GM19452 (cell line): ENCODE results near the gene ISCU.
"Not testable (repeated sequence)": the region's sequence is repeated elsewhere in the genome, so short reads cannot be mapped to it uniquely, and the experiment has no call there.

Experiments used
- ATAC-seq: cut with Tn5 transposase; IDR thresholded peaks from one replicate; pipeline ENCODE4 v1.9.1; 2021; ENCODE audit not compliant: unreplicated experiment

ISCU gene

DNA sequence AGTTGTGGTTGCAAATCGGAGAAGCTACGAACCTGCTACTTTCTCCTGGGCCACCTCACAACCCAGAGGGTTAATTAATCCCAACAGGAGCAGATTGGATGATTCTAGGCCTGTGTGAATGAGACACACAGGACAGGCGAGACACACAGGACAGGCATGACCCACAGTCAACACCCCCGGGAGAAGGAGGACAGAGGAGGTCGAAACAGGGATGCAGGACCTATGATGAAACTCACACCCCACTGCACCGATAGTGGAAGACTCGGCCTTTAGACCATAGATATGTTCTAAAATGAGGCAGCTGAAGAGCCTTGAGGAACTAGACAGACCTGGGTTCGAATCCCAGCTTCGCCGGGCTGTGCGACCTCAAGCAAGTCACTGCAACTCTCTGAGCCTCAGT is 23.9 kb downstream of the ISCU start:
- ATAC-seq, result no peak

DNA sequence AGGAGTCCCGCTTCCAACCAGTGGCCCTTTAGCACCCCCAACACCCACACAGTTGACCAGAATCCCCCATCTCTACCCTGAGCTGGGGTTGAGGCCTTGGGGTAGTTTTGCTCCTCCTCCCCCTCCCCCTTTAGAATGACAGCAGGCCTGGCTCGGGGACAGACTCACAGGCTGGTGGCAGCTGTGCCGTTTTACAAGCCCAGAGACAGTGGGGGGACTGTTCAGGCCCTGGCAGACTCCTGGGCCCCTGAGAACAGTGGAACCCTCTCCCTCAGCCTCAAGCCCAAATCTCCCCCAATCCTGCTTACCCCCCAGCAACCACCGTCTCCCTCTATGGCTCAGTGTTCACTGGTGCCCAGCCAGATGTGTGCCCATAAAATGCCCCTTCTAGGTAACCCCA is 25.4 kb downstream of the ISCU start:
- no peak for ATAC-seq

DNA sequence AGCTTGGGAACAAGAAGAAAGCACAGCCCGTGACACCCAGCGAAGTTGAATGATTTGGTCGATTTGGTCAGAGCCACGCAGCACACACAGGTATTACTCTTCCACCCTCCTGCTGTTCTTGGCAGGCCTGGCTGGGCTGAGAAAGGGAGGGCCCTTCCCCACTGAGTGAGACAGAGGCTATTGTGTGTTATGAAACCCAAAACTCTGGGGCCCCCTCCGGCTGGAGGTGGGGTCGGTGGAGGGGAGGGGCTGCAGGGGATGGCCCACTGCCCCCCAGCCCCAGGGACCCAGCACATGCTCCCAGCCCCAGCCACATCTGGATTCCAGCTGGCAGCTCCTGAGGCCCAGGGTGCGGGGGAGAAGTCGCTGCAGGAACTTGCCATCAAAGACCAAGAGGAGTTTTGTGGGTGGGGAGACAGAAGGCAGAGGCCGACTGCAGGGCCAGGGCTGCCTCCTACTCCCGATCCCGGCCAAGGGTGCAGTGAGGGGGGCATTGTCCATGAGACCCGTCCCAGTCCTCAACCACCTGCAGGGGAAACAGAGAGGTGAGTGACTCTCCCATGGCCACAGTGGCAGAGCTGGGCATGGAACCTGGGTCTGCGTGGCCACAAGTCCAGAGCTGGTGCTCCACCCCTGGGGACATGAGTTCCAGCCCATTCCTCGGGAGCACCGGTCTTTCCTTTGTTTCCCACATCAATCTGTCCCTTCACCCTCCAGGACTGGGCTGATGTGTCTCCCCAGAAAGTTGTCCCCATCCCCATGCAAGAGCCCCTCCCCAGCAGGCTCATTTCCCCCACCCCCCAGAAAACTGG is 26.8 kb downstream of the ISCU start:
- no peak for ATAC-seq

DNA sequence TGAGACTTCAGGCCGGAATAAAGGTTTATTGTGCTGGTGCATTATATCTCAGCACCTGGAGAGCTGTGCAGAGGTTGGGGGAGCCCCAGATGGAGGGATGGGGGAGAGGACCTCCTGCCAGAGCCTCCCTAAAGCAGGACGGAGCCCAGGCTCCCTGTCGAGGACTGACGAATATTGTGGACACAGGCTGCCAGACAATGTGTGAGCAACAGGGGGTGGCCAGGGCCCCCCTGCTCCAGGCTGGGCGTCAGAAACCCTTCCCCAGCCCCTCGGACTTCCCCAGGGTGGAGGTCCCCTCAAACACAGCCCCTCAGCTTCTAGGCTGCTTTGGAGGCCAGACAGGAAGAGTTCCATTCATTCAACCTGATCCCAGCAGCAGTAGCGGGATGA is 27.4 kb downstream of the ISCU start:
- ATAC-seq, result no peak

DNA sequence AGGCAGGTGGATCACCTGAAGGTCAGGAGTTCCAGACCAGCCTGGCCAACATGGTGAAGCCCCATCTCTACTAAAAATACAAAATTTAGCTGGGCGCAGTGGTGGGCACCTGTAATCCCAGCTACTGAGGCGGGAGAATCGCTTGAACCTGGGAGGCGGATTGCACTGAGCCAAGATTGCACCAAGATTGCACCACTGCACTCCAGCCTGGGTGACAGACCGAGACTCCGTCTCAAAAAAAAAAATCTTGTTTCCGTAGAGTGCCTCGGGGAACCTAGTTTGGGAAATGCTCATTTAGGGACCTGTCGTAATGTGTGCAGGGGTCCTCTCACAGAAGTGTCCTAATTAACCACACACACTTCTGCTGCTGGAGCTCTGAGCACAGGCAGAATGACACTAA is 28.1 kb downstream of the ISCU start:
- not testable (repeated sequence) for ATAC-seq

DNA sequence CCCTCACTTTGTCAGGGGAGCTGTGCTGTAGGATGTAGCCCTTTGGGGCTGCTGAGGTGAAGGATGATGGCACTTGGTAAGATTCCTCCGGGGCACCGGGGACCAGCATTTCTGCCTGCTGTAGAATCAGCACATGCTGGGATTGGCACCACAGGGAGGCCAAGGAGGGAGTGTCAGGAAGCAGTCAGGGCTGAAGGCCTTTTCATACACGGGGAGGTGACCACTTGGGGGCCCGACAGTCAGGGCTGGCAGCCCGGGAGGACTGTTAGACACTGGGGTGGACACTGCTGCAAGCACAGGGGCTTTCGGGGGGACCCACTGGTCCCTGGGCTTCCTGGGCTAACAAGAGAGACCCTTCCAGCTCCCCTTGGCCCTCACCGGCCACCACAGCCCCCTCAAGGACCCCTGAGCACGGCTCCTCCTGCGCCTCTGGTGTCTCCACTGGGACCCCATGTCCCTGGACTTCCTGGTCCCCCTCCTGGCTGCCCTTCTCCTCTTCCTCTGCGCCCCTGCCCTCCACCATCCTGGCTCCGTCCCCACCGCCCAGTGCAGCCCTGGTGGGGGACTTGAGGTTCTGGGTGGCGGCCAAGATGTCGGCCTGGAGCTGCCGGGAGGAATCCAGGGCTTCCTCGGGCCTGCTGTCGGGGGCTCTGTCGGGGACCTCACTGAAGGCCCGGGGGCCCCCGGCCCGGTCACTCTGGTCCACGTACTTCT is 29.0 kb downstream of the ISCU start:
- ATAC-seq, result no peak

DNA sequence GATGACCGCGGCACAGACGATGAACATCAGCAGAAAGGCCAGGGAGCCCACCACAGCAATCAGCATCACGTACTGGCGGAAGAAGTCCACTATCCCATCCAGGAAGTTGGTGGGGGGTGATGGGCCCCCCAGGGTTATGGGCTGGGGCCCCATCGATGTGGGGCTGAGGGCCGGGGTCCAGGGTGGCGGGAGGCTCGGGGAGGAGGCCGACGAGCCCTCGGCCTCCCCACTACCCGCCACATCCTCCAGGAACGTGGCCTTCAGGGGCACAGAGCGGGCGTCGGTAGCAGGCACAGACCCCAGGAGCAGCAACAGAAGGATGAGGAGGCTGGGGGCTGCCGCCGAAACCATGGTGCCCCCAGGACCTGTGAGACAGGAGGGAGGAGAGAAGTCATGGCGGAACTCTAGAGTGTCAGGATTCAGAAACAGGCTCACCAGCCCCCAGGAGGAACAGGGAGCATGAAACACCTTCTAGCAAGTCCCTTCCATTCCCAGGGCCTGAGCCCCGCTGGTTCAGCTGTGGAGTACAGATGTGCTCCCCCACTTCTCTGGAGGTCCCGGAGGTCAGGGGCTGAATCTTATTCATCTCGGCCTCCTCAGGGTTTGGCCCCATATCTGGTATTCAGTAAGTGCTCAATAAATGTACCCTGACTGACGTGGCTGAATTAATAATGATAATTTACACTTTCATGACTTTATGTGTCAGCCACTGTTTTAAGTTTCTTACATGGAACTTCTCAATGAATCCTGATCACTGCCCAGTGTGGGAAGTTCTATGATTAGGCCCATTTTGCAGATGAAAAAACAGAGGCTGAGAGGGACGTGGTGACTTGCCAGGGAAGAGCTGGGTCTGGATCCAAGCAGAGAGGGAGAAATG is 29.9 kb downstream of the ISCU start:
- ATAC-seq, result no peak

DNA sequence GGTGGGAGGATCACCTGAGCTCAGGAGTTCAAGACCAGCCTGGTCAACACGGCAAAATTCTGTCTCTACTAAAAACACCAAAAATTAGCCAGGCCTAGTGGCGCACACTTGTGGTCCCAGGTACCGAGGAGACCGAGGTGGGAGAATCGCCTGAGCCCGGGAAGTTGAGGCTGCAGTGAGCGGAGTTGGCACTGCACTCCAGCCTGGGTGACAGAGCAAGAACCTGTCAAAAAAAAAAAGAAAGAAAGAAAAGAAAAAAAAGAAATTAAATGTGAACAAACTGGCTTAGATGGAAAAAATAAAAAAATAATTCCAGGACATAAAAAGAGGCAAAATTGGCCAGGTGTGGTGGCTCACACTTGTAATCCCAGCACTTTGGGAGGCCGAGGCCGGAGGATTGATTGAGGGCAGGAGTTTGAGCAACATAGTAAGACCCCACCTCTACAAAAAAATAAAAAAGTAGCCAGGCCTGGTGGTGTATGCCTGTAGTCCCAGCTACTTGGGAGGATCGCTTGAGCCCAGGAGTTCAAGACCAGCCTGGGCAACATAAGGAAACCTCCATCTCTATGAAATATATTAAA is 32.0 kb downstream of the ISCU start:
- ATAC-seq, result no peak

DNA sequence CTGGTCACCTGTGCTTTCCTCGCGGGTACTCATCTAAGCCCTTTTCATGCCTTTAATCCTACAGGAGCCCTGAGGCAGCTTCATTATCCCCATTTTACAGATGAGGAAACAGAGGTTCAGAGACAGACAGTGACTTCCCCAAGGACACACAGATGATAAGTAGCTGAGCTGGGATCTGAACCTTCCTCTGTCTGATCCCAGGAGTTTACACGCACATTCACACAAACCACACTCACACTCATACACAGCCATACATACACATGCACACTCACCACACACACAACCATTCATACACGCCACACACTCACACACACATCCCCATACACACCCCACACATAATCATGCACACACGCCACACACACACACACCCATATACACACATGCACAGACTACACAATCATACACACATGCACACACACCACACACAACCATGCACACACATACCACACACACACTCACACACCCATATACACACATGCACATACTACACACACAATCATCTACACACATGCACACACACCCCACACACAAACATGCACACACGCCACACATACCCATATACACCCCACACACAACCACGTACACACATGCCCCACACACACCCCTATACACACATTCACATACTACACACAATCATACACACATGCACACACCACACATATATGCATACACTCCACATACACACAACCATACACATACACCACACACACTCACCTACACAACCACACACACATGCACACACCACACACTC is 32.7 kb downstream of the ISCU start:
- no peak for ATAC-seq

DNA sequence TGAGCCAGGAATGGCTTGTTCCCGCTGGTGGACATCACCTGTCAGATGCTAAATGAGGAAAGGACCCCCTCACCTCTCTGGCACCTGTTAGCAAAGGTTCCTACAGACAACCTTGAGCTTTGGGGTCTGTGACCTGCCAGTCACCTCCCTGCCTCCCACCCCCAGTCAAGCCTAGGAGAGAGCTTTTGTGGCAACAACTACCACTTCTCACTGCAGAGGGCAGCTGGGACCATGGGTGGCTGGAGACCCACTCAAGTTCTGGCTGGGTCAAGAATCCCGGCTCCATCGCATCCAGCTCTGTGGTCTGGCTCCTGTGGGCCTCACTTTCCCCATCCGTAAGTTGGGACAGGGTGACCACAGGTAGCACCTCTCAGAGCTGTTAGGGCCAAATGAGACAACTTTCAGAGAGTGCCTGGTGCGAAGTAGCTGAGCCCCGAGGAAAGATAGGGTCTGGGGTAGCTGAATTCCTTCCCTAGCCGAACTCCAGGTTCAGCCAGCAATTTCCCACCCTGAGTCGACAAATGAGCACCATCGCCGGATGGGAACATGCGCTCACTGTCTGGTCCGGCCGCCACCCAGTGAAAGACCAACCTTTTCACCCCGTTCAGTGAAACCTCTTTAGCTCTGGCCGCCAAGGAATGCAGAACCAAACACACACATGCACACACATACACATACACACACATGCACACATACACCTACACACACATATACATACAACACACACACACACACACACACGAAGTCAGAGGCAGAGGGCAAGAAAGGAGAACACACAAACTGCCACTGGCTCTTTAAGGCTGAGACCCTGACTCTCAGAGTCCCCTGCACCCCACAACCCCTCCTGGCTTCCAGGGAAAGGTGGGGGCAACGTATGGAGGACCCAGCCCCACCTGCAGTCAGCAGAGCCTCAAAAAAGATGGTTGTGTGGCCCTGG is 33.6 kb downstream of the ISCU start:
- ATAC-seq, result no peak

DNA sequence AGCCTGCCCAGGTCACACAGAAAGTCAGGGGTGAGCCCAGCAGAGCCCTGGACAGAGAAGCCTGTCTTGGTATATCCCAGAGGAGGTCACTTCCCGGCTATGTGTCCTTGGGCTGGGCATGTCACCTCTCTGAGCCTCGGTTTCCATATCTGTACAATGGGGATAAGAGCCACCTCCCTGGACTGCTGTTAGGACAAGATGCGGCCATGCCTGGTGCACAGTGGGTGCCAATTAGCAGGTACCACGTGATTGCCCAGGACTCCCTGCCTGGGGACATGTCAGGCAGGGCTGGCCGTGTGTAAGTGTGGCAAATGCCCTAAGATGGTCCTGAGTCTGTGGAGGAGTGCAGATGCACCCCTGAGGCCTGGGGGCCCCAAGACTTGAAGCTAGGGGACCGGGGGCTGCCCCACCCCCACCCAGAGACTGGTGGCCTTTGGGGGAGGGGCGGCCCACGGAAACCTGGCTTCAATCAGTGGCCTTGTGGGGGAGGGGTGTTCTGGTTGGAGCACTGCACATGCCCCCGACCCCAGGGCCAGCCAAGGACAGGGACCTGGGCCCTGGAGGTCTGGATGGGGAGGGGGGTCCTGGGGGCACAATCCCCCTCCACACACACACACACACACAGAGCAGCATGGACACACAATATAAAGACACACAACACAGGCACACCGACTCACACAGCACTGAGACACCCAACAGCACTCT is 34.6 kb downstream of the ISCU start:
- no peak for ATAC-seq

DNA sequence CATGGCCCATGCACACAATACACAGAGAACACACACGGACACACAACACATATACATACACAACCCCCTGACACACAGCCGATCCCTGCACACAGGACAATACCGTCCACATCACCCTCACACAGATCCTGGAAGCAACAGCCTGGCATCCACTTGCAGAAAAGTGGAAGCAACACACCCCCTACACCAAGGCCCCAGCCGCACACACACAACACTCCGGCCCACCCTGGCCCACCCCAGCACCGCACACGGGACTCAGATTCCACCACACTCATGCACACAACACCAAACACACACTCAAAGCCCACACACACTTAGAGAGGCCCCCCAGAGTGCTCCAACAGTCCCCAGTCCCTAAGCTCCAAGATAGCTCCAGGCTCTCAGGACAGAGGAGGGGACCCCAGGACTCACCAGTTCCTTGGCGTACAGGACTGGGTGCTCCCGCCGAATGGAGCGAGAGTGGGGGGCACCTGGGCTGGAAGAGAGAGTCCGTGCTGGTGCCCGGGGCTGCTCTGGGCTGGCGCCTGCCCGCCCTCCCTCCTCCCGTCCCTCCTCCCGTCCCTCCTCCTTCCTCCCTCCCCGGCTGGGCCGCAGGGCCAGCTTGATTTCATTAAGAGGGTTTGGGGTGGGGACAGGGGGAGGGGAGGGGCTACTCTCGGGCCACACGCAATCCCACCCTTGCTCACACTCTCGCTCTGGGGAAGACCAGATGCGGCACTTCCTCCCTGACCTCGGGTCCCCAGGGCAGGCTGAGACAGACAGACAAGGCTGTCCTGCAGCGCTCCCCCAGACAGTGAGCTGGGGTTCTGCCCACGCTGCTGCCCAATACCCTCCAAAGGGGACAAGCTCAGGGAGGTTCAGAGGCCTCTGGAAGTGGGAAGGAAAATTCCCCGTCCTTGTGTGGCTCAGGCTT is 35.4 kb downstream of the ISCU start, which contains the start of gene TMEM119:
TMEM119 (minus strand) TSS at position 526 of the 913 bp plus-strand sequence. CDS start 5,701 bp downstream, outside the sequence.
- ATAC-seq, result no peak

DNA sequence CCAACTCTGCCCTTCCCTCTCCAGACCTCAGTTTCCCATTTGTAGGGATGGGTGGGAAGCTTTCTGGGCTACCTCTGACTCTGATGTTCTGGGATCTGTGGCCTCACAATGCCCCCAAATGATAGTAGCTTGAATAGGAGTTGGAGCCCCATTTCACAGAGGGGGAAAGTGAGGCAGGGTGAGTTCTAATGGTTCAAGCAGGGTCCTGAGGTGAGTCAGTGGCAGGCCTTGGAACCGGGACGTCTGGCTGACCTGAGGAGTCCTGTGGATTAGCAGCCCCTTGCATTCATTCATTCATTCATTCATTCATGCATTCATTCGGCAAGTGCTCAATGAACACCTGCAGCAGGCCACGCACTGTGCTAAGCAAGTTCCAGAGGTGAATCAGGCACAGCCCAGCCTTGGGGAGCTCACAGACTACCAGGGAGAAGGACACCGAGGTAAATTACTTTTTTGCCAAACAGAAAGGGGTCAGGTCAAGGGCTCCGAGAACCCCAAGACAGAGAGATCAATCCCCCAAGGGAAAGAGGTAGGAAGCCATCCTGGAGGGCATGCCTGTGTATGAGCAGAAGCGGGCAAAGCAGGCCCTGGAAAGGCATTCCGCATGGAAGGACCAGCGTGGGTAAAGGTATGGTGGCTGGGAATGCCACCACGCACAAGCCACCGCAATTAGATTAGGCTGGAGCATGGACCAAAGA is 36.3 kb downstream of the ISCU start:
- no peak for ATAC-seq

DNA sequence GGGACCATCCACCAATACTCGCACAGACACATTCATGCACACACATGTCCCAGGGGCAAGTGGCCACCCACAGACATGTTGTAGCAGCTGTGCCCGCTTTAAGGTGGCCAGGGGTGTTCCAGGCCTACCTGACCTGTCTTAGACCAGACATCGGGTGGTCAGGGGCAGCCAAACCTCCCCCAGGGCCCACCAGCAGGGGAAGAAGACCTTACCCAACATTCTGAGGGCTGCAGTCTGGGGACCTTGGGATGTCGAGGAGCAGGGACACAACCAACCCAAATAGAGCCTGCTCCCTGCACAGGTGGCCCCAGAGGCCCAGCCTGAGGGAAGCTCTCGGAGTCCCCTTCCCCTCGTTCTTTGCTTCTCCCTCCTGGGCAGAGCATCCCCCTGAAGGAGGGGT is 37.1 kb downstream of the ISCU start:
- no peak for ATAC-seq

DNA sequence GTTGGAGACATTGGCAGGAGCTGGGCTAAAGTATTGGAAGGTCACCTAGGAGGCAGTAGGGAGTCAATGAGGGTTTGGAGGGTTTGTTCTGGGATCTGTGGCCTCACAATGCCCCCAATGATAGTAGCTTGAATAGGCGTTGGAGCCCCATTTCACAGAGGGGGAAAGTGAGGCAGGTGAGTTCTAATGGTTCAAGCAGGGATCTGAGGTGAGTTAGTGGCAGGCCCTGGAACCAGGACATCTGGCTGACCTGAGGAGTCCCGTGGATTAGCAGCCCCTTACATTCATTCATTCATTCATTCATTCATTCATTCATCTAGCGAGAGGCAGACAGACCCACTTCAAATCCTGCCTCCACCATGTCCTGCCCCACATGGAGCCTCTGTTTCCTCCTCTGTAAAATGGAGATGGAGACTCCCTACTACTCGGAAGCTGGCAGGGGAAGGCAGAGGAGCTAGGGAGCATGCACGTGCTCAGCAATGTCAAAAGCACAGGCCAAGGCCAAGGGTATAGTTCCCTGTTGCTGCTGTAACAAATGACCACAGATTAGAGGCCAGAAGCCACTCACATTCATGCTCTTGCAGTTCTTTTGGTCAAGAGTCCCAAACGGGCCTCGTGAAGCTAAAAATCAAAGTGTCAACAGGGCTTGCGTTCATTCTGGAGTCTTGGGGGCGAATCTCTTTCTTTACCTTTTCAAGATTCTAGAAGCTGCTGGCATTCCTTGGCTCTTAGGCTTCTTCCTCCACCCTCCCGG is 37.7 kb downstream of the ISCU start:
- ATAC-seq, result no peak

DNA sequence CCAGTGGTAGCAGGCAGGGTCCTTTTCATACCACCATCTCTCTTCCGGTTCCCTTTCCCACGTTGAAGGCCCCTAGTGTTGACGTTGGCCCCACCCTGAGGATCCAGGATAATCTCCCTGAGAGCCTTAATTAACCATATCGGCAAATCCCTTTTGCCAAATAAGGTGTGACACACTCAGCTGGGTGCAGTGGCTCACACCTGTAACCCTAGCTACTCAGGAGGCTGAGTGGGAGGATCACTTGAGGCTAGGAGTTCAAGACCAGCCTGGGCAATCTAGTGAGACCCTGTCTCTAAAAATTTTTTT is 38.3 kb downstream of the ISCU start:
- ATAC-seq, result no peak
